K562 (cell line): ENCODE data around the gene SNX27. TPM values are rescaled to one million over a fixed set of nuclear protein-coding genes. Genes with fewer than 3 reads are reported as not detected.

Experiments
- BRD4 ChIP-seq: fragments of 200-600 bp; sonication (generic); IDR thresholded peaks from 2 replicates; pipeline ENCODE4 v1.6.1; 2017; ENCODE audit warnings: inconsistent platforms
- HNRNPUL1 ChIP-seq: fragments of 200-400 bp; formaldehyde crosslinking; IDR thresholded peaks from 2 replicates; pipeline ENCODE4 v1.6.1; 2017; ENCODE audit warnings: low read length
- KAT8 ChIP-seq: fragments of 450-650 bp; IDR thresholded peaks from 2 replicates; pipeline ENCODE4 v1.6.1; 2016; ENCODE audit warnings: low read depth, mild to moderate bottlenecking
- MTA2 ChIP-seq: fragments of 450-650 bp; IDR thresholded peaks from 2 replicates; pipeline ENCODE4 v1.6.1; 2016; ENCODE audit warnings: low read depth
- NELFE ChIP-seq: IDR thresholded peaks from 2 replicates; pipeline ENCODE4 v1.6.1; 2011; ENCODE audit warnings: mild to moderate bottlenecking; ENCODE audit not compliant: insufficient read depth, insufficient read length
- NRF1 ChIP-seq, 2 experiments: fragments of 450-650 bp; IDR thresholded peaks in 1 of 2; conservative IDR thresholded peaks in 1 of 2; 2 replicates each; pipeline ENCODE4 v1.6.1; 2014; ENCODE audit warnings: mild to moderate bottlenecking in 2 of 2
- PHTF2 ChIP-seq: fragments of 250-450 bp; sonication (Bioruptor Pico); IDR thresholded peaks from 2 replicates; pipeline ENCODE4 v1.5.0; 2021; ENCODE audit warnings: mild to moderate bottlenecking
- RERE ChIP-seq: sonication (generic); formaldehyde crosslinking; IDR thresholded peaks from 2 replicates; pipeline ENCODE4 v1.8.0; 2023; ENCODE audit warnings: missing genetic modification reagents, mild to moderate bottlenecking, borderline replicate concordance
- TRIM24 ChIP-seq, 2 experiments: fragments of 450-650 bp; IDR thresholded peaks; 2 replicates each; pipeline ENCODE4 v1.6.1; 2016
- XRCC3 ChIP-seq: fragments of 450-650 bp; IDR thresholded peaks from 2 replicates; pipeline ENCODE4 v1.6.1; 2017; ENCODE audit warnings: mild to moderate bottlenecking, moderate library complexity
- XRCC5 ChIP-seq: fragments of 200-400 bp; formaldehyde crosslinking; IDR thresholded peaks from 2 replicates; pipeline ENCODE4 v1.6.1; 2017; ENCODE audit warnings: low read depth, mild to moderate bottlenecking, low read length
- ZBTB43 ChIP-seq: sonication (generic); formaldehyde crosslinking; IDR thresholded peaks from 2 replicates; pipeline ENCODE4 v1.8.0; 2023; ENCODE audit warnings: mild to moderate bottlenecking, missing genetic modification reagents
- ZNF561 ChIP-seq: fragments of 450-650 bp; formaldehyde crosslinking; conservative IDR thresholded peaks from 2 replicates; pipeline ENCODE4 v1.4.0; 2020; ENCODE audit warnings: mild to moderate bottlenecking, moderate library complexity
- polyA plus RNA-seq, 8 experiments: library from polyadenylated mRNA; depleted of rRNA in 4 of 8; stranded (reverse) in 5 of 8; unstranded in 3 of 8; fragments of >200 nt; fragmentation: Nextera tagmentation in 2 of 8; fragmentation: Illumina TruSeq in 1 of 8; extraction: Ambion mirVana in 2 of 8; extraction: Trizol in 1 of 8; gene quantifications; 2 replicates each; pipeline versions ENCODE4 v1.2.1 to v1.2.3, GENCODE V29; 2011 to 2014; ENCODE audit warnings: inconsistent platforms in 1 of 8, missing spikeins in 1 of 8
- total RNA-seq, 7 experiments: library from RNA; depleted of rRNA in 6 of 7; stranded (reverse); fragments of >200 nt in 6 of 7; fragmentation: Illumina TruSeq in 2 of 7; extraction: Trizol in 2 of 7; gene quantifications; 2 replicates each; pipeline versions ENCODE4 v1.2.1 to v1.2.3, GENCODE V29; 2011 to 2021; ENCODE audit warnings: low replicate concordance in 1 of 7
- TF ChIP-seq, protein P1 (sequence below): fragments of 450-650 bp; conservative IDR thresholded peaks from 2 replicates; pipeline ENCODE4 v1.6.1; 2016; ENCODE audit warnings: missing genetic modification characterization, low read depth, mild to moderate bottlenecking, missing compliant biosample characterization, moderate library complexity
- TF ChIP-seq, protein P2 (sequence below): sonication (generic); formaldehyde crosslinking; IDR thresholded peaks from 2 replicates; pipeline ENCODE4 v1.8.0; 2022; ENCODE audit warnings: mild to moderate bottlenecking, low read depth, missing genetic modification reagents
- TF ChIP-seq, protein P3 (sequence below): fragments of 450-650 bp; IDR thresholded peaks from 2 replicates; pipeline ENCODE4 v1.6.1; 2016; ENCODE audit warnings: antibody characterized with exemption
- TF ChIP-seq, protein P4 (sequence below): fragments of 450-650 bp; formaldehyde crosslinking; IDR thresholded peaks from 2 replicates; pipeline ENCODE4 v1.4.0; 2020; ENCODE audit warnings: mild to moderate bottlenecking, mixed read lengths

The SNX27 gene
- total and polyA plus RNA-seq, 9 of the 15 experiments (the other 6 are each of a cell fraction or from before 2014, with no cell fraction given) = 4.5 to 18.7 (median 10.1) TPM

DNA sequence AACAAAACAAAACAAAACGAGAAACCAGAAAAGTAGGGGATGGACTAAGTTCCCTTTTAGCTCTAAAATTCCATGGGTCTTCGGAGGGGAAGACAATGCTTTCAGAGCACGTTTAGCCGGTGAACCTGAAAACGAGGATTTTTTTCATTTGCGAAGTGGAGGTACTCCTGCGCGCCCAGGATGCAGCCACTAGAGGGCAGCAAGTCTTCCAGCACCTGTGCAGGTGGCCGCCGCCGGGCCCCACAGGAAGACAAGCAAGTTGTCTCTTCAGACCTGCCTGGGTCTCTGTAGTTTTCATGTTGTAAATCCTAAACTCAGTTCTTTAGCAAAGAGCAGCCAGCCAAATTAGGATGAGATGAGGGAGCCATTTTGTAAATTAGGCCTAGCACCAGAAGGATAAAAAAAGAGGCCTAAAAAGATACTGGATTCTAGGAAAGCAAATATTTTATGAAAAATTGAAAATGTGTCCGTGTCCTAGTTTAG, 17.7 kb upstream of the SNX27 start (continued):
- no peak for TF ChIP-seq BRD4
- no peak for TF ChIP-seq XRCC3
- TF ChIP-seq, protein P1, sequence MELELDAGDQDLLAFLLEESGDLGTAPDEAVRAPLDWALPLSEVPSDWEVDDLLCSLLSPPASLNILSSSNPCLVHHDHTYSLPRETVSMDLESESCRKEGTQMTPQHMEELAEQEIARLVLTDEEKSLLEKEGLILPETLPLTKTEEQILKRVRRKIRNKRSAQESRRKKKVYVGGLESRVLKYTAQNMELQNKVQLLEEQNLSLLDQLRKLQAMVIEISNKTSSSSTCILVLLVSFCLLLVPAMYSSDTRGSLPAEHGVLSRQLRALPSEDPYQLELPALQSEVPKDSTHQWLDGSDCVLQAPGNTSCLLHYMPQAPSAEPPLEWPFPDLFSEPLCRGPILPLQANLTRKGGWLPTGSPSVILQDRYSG (tag) = no peak
- TF ChIP-seq KAT8 = no peak
- TF ChIP-seq NRF1 (conservative IDR thresholded peaks at IDR 0.05 in 1 of 2, IDR thresholded peaks at IDR 0.05 in 1 of 2) = 0 out of 4 replicates have a peak, but pooled peaks have one; percentile 17 to 18
- TF ChIP-seq XRCC5 = 0 out of 2 replicates have a peak, but pooled peaks have one; percentile 65
- TF ChIP-seq TRIM24 (IDR thresholded peaks at IDR 0.05) = no peak
- TF ChIP-seq NELFE = no peak
- no peak for TF ChIP-seq MTA2
- TF ChIP-seq, protein P2, sequence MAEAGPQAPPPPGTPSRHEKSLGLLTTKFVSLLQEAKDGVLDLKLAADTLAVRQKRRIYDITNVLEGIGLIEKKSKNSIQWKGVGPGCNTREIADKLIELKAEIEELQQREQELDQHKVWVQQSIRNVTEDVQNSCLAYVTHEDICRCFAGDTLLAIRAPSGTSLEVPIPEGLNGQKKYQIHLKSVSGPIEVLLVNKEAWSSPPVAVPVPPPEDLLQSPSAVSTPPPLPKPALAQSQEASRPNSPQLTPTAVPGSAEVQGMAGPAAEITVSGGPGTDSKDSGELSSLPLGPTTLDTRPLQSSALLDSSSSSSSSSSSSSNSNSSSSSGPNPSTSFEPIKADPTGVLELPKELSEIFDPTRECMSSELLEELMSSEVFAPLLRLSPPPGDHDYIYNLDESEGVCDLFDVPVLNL (CRISPR knock-in tag) = no peak
- no peak for TF ChIP-seq RERE
- no peak for TF ChIP-seq HNRNPUL1
- TF ChIP-seq PHTF2 (CRISPR knock-in tag) = no peak
- TF ChIP-seq ZNF561 (CRISPR knock-in tag) = no peak
- TF ChIP-seq, protein P3, sequence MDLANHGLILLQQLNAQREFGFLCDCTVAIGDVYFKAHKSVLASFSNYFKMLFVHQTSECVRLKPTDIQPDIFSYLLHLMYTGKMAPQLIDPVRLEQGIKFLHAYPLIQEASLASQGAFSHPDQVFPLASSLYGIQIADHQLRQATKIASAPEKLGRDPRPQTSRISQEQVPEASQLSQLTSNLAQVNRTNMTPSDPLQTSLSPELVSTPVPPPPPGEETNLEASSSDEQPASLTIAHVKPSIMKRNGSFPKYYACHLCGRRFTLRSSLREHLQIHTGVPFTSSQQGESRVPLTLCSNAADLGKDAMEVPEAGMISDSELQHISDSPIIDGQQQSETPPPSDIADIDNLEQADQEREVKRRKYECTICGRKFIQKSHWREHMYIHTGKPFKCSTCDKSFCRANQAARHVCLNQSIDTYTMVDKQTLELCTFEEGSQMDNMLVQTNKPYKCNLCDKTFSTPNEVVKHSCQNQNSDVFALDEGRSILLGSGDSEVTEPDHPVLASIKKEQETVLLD = no peak
- TF ChIP-seq ZBTB43 (CRISPR knock-in tag) = no peak
- TF ChIP-seq, protein P4, sequence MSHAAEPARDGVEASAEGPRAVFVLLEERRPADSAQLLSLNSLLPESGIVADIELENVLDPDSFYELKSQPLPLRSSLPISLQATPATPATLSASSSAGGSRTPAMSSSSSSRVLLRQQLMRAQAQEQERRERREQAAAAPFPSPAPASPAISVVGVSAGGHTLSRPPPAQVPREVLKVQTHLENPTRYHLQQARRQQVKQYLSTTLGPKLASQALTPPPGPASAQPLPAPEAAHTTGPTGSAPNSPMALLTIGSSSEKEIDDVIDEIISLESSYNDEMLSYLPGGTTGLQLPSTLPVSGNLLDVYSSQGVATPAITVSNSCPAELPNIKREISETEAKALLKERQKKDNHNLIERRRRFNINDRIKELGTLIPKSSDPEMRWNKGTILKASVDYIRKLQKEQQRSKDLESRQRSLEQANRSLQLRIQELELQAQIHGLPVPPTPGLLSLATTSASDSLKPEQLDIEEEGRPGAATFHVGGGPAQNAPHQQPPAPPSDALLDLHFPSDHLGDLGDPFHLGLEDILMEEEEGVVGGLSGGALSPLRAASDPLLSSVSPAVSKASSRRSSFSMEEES (CRISPR knock-in tag) = no peak
